ENCODE results near the gene KRTAP6-3.

Gene KRTAP6-3

DNA sequence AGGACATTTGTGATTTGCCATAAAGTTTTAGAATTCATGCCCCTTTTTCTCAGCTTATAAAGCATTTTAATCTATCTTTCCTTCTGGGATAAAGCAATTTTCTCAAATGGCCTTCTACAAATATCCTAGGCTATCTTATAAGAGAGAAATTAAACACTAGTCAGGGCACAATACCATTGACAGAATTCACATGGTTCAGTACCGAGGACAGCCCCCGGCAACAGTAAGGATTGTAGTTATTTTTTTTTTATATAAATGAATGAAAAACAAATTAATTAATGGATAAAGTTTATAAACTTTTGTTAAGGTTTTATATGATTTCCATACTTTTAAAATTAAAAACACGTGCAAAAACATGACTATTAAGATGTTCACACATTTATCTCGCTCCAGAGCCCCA is 35.9 kb downstream of the KRTAP6-3 start:
- no peak for DNase-seq

DNA sequence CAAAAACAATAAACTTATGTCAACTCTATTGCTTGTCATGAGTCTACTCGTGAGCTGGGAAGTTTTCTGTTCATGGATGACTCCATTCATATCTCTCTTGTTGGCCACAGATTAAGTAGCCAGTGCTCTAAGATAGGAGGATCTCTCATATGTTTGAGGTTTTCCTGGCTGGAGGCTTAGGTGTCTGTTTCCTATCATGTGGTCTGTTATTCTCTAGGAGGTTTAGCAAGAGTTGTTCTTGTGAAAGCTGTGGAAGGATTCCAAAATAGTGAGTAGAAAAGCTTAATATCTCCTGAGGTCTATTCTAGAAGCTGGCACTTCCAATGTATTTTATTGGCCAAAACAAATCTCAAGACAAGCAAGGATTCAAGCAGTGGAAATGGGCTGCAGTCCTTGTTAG is 37.0 kb downstream of the KRTAP6-3 start:
- DNase-seq = no peak

DNA sequence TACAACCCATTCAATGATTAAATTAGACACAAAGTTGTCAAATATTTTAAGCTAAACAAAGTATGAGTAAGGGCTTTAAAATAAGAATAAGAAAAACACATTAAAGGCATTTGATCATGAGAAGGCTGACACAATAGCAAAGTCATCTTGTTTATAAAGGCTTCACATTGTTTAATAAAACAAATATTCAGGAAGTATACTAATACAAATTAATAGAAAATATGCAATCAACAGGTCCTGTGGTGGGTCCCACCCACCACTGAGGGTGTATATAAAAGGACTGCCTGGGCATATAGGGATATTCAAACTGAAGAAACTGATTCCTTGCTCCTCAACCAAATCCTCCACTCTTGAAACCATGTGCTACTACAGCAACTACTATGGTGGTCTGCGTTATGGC is 42.7 kb downstream of the KRTAP6-3 start, which contains the start of gene KRTAP20-2:
TSS of gene KRTAP20-2 (plus strand) at position 301 of the 400 bp plus-strand sequence. CDS start at position 359, 58 bp downstream.
- DNase-seq = no peak

DNA sequence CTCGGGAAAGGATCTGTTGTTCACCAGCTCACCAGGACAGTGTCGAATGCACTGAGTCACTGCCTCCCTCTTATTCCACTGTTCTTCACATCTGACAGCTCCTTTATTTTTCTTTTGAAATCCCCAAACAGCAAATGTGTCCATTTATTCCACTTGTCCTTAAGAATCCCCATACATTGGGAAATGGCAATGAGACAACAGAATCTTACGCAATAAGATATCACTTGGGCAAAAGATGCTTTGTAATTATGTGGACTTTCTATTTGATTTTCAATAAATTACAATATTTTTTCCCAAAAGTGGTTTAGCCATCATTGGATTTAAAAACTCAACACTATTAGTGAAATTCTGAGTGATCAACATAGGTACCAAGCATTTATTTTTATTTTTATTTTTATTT is 46.4 kb downstream of the KRTAP6-3 start:
- DNase-seq = no peak

DNA sequence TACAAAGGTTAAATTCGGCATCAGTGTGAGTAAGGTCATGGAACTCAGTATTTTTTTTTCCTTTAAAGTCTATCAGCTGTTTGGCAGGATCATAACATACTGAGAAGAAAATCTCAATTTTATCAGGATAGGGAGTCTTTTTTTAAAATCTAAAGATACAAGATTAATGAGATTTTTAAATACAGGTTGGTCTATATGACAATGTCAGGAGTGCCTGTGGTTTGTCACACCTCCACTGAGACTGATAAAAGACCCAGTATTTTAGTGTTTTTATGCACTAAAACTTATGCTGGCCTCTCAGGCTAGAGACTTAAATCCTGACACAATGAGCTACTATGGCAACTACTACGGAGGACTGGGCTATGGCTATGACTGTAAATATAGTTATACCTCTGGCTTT is 50.3 kb downstream of the KRTAP6-3 start, which contains the start of gene KRTAP20-3:
TSS of gene KRTAP20-3 (plus strand) at position 301 of the 400 bp plus-strand sequence.
- no peak for DNase-seq

All from DMS53 (cell line).